Right atrium auricular region (tissue), 2 donors: ENCODE results near the gene VEZT. TPM values are rescaled to one million over a fixed set of nuclear protein-coding genes. Genes with fewer than 3 reads are reported as not detected.

Experiments
- DNase-seq: peaks from one replicate; pipeline ENCODE4 v3.0.0-alpha.2; 2019; ENCODE audit warnings: low spot score
- H3K27ac ChIP-seq, 2 donors: fragments of 200-600 bp; sonication (generic); 1 replicate in 1 of 2; 2 replicates in 1 of 2; pipeline ENCODE4 v1.5.1; 2016 to 2019
- H3K27me3 ChIP-seq, 2 donors: fragments of 200-600 bp; sonication (generic); one replicate each; pipeline versions ENCODE4 v1.5.1 to v1.6.0; 2017 to 2019
- H3K36me3 ChIP-seq: fragments of 200-600 bp; sonication (generic); one replicate; pipeline ENCODE4 v1.5.1; 2016
- H3K4me1 ChIP-seq, 2 donors: fragments of 200-600 bp; sonication (generic); one replicate each; pipeline versions ENCODE4 v1.5.1 to v1.6.0; 2017 to 2019
- H3K4me3 ChIP-seq, 2 donors: fragments of 200-600 bp; sonication (generic); 1 replicate in 1 of 2; 2 replicates in 1 of 2; pipeline ENCODE4 v1.5.1; 2017 to 2019; ENCODE audit warnings: mild to moderate bottlenecking in 1 of 2, moderate library complexity in 1 of 2
- H3K9me3 ChIP-seq, 2 donors: fragments of 200-600 bp; sonication (generic); one replicate each; pipeline ENCODE4 v1.5.1; 2019
- CTCF ChIP-seq, 2 donors: fragments of 200-600 bp; sonication (generic); IDR thresholded peaks; one replicate each; pipeline ENCODE4 v1.5.1; 2019; ENCODE audit warnings: antibody characterized with exemption in 2 of 2
- total RNA-seq, 2 donors: library from RNA; depleted of rRNA; stranded (reverse); fragments of >200 nt; gene quantifications; one replicate each; pipeline ENCODE4 v1.1.0, GENCODE V29; 2016

Gene VEZT
- total RNA-seq, 2 donors from 2014 or later, result 66.6 to 69.8 TPM

- Histone ChIP-seq H3K36me3 (no peaks in the 10 kb centered on the region), H3K27ac (no peak overlapping the region), H3K9me3 (no peaks in the 10 kb centered on the region), H3K27me3 (no peaks in the 10 kb centered on the region), H3K4me1 (peaks cover 0 to 6% of the 10 kb centered on the region in 2 donors), H3K4me3 (no peak overlapping the region)
- no peak for DNase-seq
- TF ChIP-seq CTCF (IDR thresholded peaks at IDR 0.05), result no peak
Measured at GRCh38 chr12:95244350-95244749, 26.7 kb downstream of the VEZT start.

DNA sequence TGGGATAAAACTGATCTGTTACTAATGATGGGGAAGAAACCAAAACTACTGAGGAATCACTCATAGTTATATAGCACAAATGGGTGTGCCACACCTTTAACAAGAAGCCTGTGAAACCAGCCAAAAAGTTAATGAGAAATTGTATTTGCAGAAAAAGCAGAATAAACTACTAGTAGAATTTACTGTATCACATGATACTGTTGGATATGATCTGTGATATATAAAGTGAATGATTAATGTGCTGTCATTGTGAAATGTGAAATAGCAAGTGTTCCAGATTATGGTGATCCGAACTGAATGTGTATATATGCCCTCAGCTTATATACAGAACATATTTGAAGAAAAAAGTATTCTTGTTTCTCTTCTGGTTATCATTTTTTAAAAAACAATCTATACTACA lies 30.5 kb downstream of the VEZT start:
- peaks cover 0 to 17% of the 10 kb centered on the region in 2 donors for H3K4me1 ChIP-seq
- no peak overlapping the region for H3K4me3 ChIP-seq
- no peak for DNase-seq
- TF ChIP-seq CTCF (IDR thresholded peaks at IDR 0.05), result no peak
- no peak overlapping the region for H3K27ac ChIP-seq
- no peaks in the 10 kb centered on the region for H3K9me3 ChIP-seq
- H3K36me3 ChIP-seq, result no peaks in the 10 kb centered on the region
- H3K27me3 ChIP-seq, result no peaks in the 10 kb centered on the region

GRCh38 chr12:95248604-95249360 lies 31.2 kb downstream of the VEZT start:
- DNase-seq, result no peak
- Histone ChIP-seq H3K4me1 (peaks cover 0 to 17% of the 10 kb centered on the region in 2 donors), H3K4me3 (no peak overlapping the region), H3K36me3 (no peaks in the 10 kb centered on the region), H3K9me3 (no peaks in the 10 kb centered on the region), H3K27ac (no peak overlapping the region), H3K27me3 (no peaks in the 10 kb centered on the region)
- no peak for TF ChIP-seq CTCF (IDR thresholded peaks at IDR 0.05)

DNA sequence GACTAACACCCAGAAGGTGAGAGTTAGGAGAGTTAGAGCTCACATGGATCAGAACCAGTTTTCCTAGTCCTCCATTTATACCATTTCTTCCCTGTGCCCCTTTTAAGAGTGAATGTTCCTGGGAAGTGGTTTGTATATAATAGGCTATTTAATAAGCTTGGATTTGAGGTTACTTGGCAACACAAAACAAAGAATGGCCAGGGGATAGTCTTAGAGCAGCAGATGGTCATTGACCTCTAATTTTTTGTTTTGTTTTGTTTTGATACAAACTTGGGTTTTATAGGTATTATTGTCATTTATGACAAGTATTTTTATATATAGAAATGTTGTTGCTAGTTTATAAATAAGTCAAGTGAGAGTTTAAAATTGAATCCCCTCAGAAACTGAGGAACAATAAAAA lies 35.8 kb downstream of the VEZT start:
- H3K36me3 ChIP-seq, result peaks cover 34% of the 10 kb centered on the region
- no peaks in the 10 kb centered on the region for H3K9me3 ChIP-seq
- H3K4me3 ChIP-seq, result no peak overlapping the region
- H3K4me1 ChIP-seq, result peaks cover 0 to 17% of the 10 kb centered on the region in 2 donors
- TF ChIP-seq CTCF (IDR thresholded peaks at IDR 0.05), result no peak
- H3K27ac ChIP-seq, result no peak overlapping the region
- H3K27me3 ChIP-seq, result no peaks in the 10 kb centered on the region
- DNase-seq, result no peak

DNA sequence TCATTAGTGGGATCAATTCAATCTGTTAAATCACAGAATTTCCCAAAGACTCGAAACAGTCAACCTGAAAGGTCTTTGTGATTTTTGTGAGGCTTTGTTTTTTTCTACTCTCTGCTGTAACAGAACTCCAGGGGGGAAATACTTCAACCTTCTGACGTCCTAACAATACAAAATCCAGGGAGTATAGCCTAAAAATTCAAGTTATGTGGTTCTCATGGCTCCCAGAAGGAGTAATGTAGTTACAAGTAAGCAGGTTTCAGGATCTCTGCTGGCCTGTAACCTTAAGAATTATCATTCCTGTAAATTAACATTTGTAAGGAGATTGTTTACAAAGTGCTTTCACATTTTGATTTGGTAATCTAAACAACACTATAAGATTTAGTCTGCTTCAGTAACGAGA lies 39.9 kb downstream of the VEZT start:
- H3K36me3 ChIP-seq, result peaks cover 34% of the 10 kb centered on the region
- no peak overlapping the region for H3K4me3 ChIP-seq
- DNase-seq, result no peak
- H3K27ac ChIP-seq, result no peak overlapping the region
- no peaks in the 10 kb centered on the region for H3K9me3 ChIP-seq
- no peak for TF ChIP-seq CTCF (IDR thresholded peaks at IDR 0.05)
- H3K27me3 ChIP-seq, result no peaks in the 10 kb centered on the region
- peaks cover 0 to 18% of the 10 kb centered on the region in 2 donors for H3K4me1 ChIP-seq

DNA sequence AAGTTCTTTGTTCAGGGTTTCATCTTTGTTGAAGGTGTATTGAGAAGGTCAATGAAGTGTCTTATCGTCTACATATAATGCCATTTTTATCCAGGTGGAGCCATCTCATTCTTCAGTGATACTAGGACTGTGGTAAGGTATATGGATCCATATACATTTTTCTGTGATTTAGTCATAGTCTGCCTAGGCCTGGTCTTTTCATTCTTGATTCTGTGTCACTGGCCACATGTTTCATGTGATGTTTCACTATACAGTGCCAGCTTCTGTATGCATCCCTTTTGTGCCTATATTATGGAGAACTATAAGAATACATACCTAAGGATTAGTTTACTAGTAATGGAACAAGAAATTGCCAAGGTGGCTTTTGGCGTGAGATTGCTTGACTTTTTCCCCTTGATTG lies 40.5 kb downstream of the VEZT start:
- no peaks in the 10 kb centered on the region for H3K9me3 ChIP-seq
- no peak overlapping the region for H3K4me3 ChIP-seq
- TF ChIP-seq CTCF (IDR thresholded peaks at IDR 0.05), result no peak
- H3K27ac ChIP-seq, result no peak overlapping the region
- H3K36me3 ChIP-seq, result peaks cover 40% of the 10 kb centered on the region
- H3K4me1 ChIP-seq, result peaks cover 0 to 24% of the 10 kb centered on the region in 2 donors
- no peaks in the 10 kb centered on the region for H3K27me3 ChIP-seq
- no peak for DNase-seq
